CD1c-positive myeloid dendritic cell (primary cell): Measurements from ENCODE around the gene FANK1.
"Not testable (repeated sequence)": the region's sequence is repeated elsewhere in the genome, so short reads cannot be mapped to it uniquely, and the experiment has no call there.

Source experiments
- DNase-seq: peaks from one replicate; pipeline ENCODE4 v3.0.0-alpha.2; 2016; ENCODE audit errors: extremely low spot score

Gene FANK1

GRCh38 chr10:126021833-126022500, 125.6 kb downstream of the FANK1 start:
- DNase-seq: no peak

DNA sequence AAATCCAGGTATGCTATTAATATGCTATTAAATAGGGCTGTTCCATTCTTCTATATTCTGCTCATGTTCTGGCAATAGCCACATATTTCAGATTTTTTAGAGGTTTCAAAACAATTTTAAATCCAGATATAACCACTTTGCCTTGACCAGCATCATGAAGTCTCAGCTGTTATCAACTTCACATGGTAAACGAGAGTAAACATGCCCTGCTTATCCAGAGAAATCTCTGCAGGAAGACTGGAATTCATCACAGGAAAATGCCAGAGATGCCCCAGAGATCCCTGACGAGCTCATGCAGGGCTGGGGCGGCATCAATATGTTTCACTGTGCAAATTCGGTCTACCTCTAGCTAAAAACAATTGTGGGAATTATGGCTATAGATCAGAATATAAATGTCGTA, 126.5 kb downstream of the FANK1 start:
- no peak for DNase-seq

- peak; percentile 30 for DNase-seq
These were observed 131.3 kb downstream of the FANK1 start for GRCh38 chr10:126027692-126028091.

GRCh38 chr10:126029999-126030398, 133.6 kb downstream of the FANK1 start:
- no peak for DNase-seq

DNA sequence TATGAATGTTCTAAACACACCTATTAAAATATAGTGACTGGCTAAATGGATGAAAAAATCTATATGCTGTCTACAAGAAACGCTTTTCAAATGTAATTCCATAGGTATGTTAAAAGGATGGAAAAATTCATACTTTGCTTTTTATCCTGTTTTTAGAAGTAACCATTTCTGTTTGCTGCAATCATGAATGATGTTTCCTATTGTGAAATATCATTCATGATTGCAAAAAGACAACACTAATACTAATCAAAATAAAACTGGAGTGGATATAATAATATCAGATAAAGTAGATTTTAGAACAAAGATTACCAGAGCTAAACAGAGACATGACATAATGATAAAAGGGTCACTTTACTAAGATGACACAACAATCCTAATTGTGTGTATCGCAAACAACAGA, 138.2 kb downstream of the FANK1 start:
- no peak for DNase-seq

- DNase-seq: peak; percentile 70
These were observed 140.2 kb downstream of the FANK1 start for GRCh38 chr10:126036515-126036914.

DNA sequence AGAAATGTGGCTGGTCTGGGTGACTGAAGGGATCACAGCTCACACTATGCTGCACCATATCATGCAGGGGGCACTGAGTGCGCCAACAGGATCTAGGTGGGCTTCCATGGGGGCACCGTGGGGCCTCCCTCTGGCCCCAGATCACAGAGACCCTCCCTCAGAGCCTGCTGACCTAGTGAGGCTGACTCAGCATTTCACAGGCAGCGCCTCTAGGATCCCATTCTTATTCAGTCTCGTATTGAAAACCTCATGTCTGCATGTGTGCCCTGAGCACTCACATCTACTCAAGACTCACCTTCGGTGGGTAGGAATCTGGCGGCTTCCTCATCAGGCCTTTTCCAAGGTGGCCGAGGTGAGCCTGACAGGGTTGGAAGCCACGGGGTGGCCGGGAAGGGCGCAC, 141.6 kb downstream of the FANK1 start:
- no peak for DNase-seq

DNA sequence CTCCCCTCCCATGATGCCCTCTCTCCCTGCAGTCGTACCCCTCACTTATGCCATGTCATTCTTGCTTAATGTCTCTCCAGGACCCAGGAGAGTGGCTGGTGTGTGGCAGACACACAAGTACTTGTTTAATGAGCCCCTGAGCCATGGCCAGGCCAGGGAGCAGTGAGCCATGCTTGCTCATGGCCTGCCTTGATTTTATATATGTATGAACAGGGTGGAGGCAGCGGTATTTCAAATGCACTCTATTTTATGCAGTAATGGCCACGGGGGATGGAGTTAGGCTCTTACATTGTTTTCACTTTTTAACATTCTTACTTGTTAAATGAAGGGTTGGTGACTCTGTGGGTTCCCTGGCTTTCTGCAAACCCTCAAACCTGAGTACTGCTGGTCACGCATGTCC, 144.8 kb downstream of the FANK1 start:
- no peak for DNase-seq

- peak; percentile 99 for DNase-seq
These were observed 145.5 kb downstream of the FANK1 start for GRCh38 chr10:126041804-126042231.

- no peak for DNase-seq
These were observed 146.0 kb downstream of the FANK1 start for GRCh38 chr10:126042354-126042753.

GRCh38 chr10:126042906-126043305, 146.5 kb downstream of the FANK1 start:
- no peak for DNase-seq

- DNase-seq: no peak
These were observed 147.0 kb downstream of the FANK1 start for GRCh38 chr10:126043389-126043788.

GRCh38 chr10:126045861-126046260, 149.5 kb downstream of the FANK1 start:
- DNase-seq: peak; percentile 60

DNA sequence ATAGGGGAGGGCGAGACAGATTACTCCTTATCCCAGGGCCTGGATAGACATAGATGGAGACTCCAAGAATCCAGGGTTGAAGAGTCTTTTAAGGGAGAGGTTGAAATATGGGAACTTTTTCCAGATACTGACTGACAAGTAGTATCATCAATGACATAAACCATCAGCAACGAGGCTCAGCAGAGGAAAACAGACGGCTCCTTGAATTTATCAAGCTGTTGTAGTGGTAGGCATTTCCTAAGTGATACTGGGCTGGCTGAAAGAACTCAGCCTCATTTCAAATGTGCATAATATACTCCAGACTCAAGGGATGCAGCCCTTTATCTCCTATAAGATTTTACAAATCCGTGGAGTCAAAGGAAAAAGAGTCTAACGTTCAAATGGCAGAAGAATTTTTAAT, 150.5 kb downstream of the FANK1 start:
- no peak for DNase-seq

- not testable (repeated sequence) for DNase-seq
These were observed 151.4 kb downstream of the FANK1 start for GRCh38 chr10:126047749-126048148.

- peak; percentile 85 for DNase-seq
These were observed 153.7 kb downstream of the FANK1 start for GRCh38 chr10:126049759-126050700.

DNA sequence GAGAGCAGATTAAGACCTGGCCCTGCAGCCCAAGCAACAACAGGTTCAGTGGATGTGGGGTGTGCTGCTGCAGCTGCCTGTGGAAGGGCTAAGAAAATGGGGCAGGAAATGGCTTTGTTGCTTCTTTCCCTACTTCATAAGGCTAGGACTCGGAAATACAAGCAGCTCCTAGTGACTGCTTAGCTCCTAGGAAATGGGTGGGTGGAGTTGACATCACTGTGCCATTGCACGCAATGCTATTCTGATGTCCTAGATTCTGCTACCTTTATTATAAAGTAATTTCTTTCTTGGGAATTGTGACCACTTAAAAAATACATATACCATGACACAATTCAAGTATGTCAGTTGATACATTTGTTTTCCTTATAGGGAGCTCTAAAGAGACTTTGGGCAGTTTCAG, 155.8 kb downstream of the FANK1 start:
- DNase-seq: peak; percentile 82

- no peak for DNase-seq
These were observed 157.8 kb downstream of the FANK1 start for GRCh38 chr10:126054191-126054590.

GRCh38 chr10:126057494-126057893, 161.1 kb downstream of the FANK1 start:
- DNase-seq: no peak

DNA sequence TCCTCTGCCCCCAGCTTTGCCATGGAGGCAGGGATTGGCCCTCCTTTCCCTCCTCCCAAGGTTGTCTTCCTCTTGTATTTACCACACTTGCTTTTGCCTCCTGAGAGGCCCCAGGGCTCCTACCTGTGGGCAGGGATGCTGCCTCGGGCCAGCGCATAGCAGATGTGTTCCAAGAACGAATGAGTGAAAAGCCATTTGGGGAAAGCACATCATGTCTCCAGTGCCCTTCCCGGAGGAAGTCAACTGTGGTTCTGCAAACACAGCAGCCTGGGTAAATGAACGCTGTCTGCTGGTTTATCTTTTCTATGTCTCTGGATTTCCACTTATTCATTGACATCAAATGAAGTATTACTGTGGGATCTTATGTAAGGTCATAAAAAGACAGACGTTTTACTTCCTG, 161.7 kb downstream of the FANK1 start:
- DNase-seq: no peak

DNA sequence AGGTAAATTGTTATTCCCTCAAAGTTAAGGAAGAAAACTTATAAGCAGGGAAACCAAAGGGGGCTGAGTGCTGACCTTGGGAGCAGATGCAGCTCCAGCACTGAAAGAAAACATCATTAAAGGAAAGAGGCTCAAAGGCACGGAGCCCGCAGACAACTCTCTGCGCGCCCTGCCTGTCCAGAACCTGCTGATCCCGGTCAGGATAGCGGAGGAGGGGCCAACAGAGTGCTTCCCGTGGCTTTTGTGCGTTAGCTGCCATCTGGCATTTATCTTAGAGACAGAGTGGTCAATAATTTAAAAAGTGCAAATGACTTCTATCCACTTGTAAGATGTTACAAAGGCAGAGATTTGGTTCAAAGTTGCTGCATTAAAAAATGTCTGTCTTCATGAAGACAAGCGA, 162.1 kb downstream of the FANK1 start:
- no peak for DNase-seq
